CD4-positive, alpha-beta T cell treated with Interferon gamma for 1 hour (primary cell): ENCODE data around the gene GRIK1.
"Not testable (repeated sequence)": the region's sequence is repeated elsewhere in the genome, so short reads cannot be mapped to it uniquely, and the experiment has no call there.

Experiments
- DNase-seq: peaks from one replicate; pipeline ENCODE4 v3.0.0-alpha.2; 2020

The GRIK1 gene

GRCh38 chr21:29638761-29639327 is 301.0 kb downstream of the GRIK1 start:
- DNase-seq: no peak

- no peak for DNase-seq
These were observed 301.7 kb downstream of the GRIK1 start for GRCh38 chr21:29638138-29638537.

GRCh38 chr21:29637553-29637952 is 302.2 kb downstream of the GRIK1 start:
- no peak for DNase-seq

GRCh38 chr21:29637134-29637533 is 302.7 kb downstream of the GRIK1 start:
- DNase-seq: no peak

- DNase-seq: no peak
These were observed 305.4 kb downstream of the GRIK1 start for GRCh38 chr21:29634418-29634817.

GRCh38 chr21:29633756-29634155 is 306.0 kb downstream of the GRIK1 start:
- DNase-seq: no peak

- no peak for DNase-seq
These were observed 309.4 kb downstream of the GRIK1 start for GRCh38 chr21:29630441-29630840.

- DNase-seq: no peak
These were observed 311.9 kb downstream of the GRIK1 start for GRCh38 chr21:29627905-29628304.

- no peak for DNase-seq
These were observed 312.9 kb downstream of the GRIK1 start for GRCh38 chr21:29626801-29627470.

- no peak for DNase-seq
These were observed 313.8 kb downstream of the GRIK1 start for GRCh38 chr21:29625990-29626389.

GRCh38 chr21:29624776-29625175 is 315.0 kb downstream of the GRIK1 start:
- no peak for DNase-seq

GRCh38 chr21:29621525-29621924 is 318.3 kb downstream of the GRIK1 start:
- DNase-seq: no peak

- no peak for DNase-seq
These were observed 323.5 kb downstream of the GRIK1 start for GRCh38 chr21:29616209-29616751.

GRCh38 chr21:29613877-29614276 is 325.9 kb downstream of the GRIK1 start:
- no peak for DNase-seq

GRCh38 chr21:29613021-29613420 is 326.8 kb downstream of the GRIK1 start:
- no peak for DNase-seq

- DNase-seq: no peak
These were observed 328.9 kb downstream of the GRIK1 start for GRCh38 chr21:29610779-29611360.

GRCh38 chr21:29606613-29607012 is 333.2 kb downstream of the GRIK1 start:
- no peak for DNase-seq

GRCh38 chr21:29605219-29605618 is 334.6 kb downstream of the GRIK1 start:
- DNase-seq: not testable (repeated sequence)

GRCh38 chr21:29604076-29604475 is 335.7 kb downstream of the GRIK1 start:
- DNase-seq: no peak

GRCh38 chr21:29601047-29601446 is 338.7 kb downstream of the GRIK1 start:
- no peak for DNase-seq

GRCh38 chr21:29586696-29587095 is 353.1 kb downstream of the GRIK1 start:
- DNase-seq: no peak

- DNase-seq: no peak
These were observed 354.3 kb downstream of the GRIK1 start for GRCh38 chr21:29585462-29585861.

- no peak for DNase-seq
These were observed 356.3 kb downstream of the GRIK1 start for GRCh38 chr21:29583424-29583924.

- DNase-seq: no peak
These were observed 356.9 kb downstream of the GRIK1 start for GRCh38 chr21:29582855-29583254.
